Activated CD4-positive, alpha-beta T cell treated with anti-CD3 and anti-CD28 coated beads, Interleukin-2, amount 50 U/mL, for 16 hours (primary cell): ENCODE data around the gene FGD4.

Experiments used
- DNase-seq: peaks from one replicate; pipeline ENCODE4 v3.0.0-alpha.2; 2020

The FGD4 gene

DNA sequence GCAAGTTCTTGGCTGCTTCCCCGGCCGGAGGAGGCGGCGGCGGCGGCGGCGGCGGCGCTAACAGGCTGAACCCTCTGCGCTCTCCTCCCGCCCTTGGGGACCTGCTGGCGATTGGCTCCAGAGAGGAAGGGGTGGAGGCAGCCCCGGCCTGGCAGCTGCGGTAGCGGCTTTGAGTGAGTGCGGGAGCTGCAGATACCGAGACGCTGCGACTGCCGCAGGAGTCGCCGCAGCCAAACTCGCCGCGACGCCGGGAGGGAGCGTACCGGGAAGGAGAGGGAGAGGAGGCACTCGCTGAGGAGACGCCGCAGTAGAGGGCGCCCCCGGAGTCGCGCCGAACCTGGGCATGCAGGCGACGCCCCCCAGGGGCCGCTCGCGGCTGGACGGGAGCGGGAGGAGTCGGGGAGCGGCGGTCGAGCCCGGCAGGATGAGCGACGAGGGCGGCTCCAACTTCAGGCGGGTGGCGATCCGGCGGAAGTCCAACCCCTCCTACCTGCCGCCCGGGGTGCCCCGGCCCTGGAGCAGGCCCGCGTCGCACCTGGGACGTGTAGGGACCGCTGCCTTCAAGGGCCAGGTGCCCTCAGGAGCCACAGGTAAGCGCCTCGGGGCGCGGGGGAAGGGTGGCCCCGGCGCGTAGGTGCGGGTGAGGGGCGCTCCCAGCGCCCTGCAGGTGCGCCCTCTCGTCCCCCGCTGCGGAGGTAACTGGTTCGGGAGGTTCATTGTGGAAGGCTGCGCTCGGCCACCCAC lies at the start of gene FGD4:
FGD4 (plus strand) TSS at position 189 of the 744 bp plus-strand sequence.
- DNase-seq, result peak; percentile 57

DNA sequence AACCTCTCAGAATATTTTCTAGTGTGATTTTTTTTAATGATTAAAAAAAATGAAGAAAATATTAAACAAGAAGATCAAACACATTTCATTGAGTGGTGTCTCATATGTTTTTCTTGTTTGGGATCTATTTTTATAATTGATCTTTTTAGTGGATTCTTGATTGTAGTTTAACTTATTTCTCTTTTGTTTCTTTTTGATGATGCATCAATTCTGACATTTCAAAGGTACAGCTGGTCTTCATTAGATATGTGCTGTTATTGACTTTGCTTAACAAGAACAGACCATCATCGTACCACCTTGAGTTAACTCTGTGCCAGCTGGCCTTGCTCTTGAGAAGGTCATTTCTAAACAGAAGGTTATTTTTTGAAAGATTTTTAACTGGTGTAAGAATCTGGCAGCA lies 45.8 kb upstream of the FGD4 start:
- no peak for DNase-seq

DNA sequence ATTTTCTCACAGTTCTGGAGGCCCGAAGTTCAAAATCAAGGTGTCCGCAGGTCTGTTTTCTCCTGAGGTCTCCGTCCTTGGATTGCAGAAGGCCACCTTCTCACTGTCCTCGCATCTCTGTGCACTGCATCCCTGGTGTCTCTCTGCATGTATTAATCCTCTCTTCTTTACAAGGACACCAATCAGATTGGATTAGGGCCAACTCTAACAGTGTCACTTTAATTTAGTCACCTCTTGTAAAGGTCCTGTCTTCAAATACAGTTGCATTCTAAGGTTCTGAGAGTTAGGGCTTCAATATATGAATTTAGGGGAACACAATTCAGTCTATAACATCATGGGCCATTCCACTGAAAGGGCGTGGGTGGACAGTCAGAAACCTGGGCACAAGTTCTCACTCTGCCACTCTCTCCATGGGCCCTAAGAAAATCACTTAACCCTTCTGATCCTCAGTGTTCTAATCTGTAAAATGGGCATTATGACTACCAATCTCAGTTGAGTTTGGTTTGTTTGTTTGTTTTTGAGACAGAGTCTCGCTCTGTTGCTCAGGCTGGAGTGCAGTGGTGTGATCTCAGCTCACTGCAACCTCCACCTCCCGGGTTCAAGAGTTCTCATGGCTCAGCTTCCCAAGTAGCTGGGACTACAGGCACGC lies 41.6 kb upstream of the FGD4 start:
- DNase-seq, result no peak

DNA sequence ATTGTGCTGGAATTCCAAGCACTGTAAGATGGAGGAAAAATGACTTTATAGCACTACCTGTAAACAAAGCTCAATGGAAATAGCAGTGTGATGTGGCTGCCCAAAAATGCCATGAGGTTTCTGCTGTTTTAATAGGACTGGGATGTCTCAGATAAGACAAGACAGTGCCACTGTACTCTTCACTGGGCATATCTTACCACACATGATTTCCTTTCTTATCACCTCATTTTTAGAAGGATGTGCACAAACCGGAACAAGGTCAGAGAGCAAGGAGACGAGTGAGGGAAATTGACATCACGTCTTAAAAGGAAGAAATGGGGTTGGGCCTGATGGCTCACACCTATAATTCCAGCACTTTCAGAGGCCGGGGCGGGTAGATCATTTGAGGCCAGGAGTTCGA lies 38.4 kb upstream of the FGD4 start:
- no peak for DNase-seq

DNA sequence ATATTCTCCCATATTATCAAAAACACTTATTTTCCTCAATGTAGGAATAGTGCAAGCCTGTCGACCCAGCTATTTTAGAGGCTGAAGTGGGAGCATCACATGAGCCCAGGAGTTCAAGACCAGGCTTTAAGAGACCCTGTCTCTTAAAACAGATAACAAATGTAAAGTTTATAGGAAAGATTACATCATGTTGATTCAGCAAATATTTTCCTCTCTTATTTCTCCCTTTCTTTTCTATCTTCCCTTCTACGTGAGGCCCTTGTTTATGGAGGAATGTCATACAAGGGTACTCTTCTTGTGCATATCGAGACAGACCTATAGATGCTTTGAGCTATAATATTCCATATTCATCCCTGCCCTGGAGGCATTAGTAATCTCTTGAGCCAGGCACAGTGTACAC lies 36.5 kb upstream of the FGD4 start:
- no peak for DNase-seq

DNA sequence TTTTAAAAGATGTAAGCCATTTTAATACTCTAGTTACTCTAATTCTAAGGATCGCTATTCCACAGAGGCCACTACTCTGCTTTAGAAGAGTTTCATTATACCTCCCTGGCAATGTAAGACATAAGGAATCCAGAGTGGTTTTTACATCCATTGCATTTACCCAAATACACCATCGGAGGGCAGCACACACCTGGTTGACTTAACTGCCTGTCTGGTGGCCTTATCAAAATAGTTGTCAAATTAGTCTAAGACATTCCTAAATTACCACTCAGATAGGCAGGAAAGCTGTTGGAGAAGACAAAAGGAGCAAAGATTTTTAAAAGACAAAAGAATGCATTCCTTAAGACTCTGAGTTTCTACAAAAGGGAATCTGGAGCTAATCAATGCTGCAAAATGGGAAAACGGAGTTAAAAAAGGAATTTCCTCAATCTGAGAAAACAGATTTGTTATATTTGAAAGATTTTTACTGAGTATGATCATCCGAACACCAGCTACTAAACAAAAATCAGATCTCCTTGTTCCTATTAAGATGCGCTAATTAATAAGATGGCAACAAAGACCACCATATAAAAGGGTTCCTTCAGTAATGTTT lies 33.8 kb upstream of the FGD4 start:
- peak; percentile 56 for DNase-seq

DNA sequence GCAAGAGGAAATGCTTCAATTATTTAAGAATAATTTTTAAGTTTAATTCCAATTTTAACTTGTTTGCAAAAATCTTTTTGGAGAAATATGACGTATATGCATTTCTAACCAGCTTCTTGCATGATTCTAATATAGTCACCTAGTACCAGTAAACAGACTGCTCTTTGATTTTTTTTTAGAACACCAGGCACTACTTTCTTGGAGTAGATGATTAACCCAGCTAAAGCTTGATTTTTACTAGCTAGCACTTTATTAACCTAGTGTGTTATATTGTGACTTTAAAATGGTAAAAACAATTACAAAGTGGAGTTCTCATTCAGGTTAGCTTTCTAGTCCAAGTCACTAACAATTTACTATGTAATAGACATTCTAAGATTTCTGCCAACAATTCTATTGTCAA lies 32.6 kb upstream of the FGD4 start:
- DNase-seq, result no peak

DNA sequence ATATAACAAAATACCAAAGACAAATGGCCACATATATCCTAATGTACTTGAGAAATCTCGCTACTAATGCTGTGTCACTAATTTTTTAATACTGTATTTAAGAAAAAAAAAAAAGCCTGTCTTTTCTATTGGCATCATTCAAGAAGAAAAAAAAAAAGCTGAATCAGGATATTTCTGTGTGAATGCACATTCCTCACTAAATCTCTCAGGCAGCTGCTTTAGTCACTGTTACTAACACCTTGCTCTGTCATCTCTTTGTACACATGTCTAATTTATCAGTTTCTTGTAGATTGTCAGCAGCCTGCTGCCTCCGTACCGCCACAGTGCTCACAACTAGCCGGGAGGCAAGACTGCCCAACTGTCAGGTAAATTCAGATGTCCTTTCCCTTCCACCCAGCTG lies 32.0 kb upstream of the FGD4 start:
- DNase-seq, result no peak

DNA sequence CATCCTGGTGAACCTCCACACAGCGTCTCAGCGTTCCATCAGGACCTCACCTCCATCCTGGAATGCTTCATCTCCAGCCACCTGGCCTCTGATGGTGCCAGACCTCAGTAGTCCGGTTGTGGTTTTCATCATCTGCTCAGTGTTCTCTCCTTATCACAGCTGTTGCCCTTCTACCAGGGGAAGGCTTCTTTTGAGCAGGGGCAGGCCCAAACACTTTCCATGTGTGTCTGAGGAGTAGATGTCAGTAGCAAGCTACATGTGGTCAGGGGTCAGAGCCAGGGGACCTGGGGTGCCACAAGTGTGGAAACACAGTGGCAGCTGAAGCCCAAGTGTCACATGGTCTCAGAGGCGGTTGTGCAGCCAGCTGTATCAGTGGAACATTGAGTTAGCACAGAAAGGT lies 30.2 kb upstream of the FGD4 start:
- DNase-seq, result no peak

DNA sequence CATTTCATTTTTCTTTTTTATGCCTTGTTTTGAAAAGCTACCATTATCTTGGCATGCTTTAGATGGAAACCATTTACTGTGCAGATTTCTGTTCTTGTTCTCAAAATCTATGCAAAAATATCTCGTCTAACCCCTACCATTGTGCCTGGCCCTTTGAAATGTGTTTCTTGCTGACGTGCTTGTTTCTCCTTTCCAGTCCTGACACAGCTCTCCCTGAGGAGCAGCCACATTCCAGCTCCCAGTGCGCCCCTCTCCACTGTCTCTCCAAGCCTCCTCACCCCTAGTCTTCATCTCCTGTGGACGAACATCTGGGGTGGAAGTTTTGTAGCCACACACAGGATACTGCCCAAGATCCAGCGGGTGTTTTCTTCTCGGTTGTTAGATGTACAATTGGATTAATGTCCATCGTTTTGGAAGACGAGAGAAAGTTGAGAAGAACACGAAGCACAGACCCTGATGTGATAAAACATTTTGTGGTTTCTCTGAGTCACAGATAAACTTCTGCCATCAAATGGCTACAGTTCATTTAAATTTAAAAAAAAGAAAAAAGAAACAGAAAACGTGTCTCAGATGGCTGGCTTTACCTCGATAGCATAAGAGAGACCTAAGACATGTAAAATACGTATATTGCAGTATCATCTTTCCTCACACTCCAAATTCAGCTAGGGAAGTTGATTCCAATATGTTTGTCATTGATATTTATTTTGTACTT lies 21.9 kb upstream of the FGD4 start:
- DNase-seq, result no peak

DNA sequence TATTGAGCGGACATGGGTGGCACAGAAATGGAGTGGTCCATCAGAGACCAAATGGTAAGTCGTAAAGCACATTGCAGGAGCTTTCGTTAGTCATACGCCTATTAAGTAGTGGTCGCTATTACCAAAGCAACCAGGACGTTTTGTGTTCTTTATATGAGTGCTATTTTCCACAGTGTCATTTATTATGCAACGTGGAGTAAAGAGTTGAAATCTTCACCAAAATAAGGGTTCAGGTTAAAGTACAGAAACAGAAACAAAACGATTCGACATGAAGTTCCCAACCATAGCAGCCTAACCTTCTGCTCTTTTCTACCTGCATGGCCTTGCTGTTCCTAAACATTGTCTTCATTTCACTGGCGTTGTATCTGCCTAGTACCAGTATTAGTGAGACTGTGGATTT lies 20.1 kb upstream of the FGD4 start:
- DNase-seq, result no peak

DNA sequence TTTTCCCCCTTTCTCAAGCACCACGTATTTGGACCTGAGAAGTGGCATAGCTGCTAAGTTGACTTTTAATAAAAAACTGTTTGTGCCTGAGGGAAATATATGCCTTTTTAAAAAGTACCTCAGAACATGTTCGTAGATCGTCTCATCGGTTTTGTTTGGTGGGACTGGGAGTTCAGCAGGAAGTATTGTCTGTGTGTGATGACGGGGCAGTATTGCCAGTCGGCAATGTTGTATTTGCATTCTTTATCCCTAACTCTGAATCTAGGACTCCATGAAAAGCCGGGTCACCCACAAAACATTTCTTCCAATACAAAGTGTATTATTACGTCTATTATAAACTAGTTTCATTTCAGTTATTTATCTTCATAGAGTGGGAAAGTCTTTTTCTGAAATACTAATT lies 19.7 kb upstream of the FGD4 start:
- DNase-seq, result no peak

DNA sequence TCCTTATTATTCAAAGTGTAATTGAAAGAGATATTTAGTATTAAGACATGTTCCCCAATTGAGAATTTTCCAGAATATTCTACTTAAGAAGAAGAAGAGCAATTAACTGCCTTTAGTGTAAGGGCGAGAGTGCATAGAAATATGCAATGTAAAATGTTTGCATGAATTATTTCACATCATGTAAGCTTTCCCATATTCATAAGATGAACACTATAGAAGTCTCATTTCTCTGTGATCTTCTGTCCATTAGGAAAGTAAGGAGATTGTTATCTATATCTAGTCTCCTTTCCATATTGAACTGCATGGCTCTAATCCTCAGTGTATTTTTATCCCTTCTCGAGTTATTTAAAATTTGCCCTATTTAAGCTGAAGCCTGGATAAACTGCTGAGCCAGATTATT lies 17.1 kb upstream of the FGD4 start:
- no peak for DNase-seq

DNA sequence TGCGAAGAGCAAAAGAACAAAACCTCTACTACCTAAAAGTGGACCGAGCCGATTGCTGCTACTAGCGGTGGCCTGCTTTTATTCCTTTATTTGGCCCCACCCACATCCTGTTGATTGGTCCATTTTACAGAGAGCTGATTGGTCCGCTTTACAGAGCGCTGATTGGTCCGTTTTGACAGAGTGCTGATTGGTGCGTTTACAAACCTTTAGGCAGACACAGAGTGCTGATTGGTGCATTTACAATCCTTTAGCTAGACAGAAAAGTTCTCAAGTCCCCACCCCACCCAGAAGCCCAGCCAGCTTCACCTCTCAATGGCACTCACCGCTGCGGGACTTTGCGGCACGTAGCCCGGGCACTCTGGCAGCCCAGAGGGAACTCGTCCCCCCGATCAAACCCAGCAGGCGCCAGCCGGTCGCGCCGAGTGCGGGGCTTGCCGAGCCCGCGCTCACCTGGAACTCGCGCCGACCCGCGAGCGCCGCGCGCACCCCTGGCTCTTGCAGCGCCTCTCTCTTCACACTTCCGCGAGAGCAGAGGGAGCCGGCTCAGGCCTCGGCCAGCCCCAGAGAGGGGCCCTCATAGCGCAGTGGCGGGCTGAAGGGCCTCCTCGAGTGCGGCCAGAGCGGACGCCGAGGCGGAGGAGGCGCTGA lies 8.7 kb upstream of the FGD4 start:
- DNase-seq, result peak; percentile 27

DNA sequence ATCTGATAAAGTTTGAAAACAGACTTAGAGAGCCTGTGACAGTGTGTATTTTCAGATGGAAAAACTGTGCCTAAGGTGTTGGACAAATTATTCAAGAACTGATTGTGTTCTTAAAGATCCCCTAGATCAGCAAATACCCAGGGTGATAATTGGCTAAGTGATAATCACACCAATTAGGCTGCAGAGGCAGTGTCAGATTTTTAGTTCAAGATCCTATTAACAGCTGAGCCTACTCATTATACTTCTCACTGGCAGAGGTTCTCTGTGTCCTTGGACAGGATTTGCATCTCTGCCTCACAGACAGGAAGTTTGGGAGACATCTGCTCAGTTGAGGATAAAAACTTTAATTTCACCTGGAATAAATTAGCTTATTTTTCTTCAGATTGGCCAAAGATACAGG lies 4.3 kb upstream of the FGD4 start:
- DNase-seq, result no peak

DNA sequence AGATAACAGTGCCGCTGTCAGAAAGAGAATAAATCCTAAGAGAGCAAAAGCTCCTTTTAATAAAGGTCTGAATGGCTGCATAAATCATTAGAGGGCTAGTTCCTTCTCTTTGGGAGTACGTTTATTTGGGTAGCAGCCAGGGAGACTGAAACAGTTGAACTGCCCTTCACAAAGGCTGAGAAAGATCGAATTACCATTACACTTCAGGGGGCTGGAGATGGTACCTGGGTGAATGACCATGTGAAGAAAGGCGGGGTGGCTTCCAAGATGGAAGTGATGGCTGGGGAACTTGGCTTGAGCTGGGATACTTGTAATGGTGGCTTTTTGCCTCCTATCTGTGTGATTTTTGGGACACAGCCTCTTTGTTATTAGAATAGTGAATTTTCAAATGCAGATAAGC lies 1.7 kb upstream of the FGD4 start:
- DNase-seq, result no peak

DNA sequence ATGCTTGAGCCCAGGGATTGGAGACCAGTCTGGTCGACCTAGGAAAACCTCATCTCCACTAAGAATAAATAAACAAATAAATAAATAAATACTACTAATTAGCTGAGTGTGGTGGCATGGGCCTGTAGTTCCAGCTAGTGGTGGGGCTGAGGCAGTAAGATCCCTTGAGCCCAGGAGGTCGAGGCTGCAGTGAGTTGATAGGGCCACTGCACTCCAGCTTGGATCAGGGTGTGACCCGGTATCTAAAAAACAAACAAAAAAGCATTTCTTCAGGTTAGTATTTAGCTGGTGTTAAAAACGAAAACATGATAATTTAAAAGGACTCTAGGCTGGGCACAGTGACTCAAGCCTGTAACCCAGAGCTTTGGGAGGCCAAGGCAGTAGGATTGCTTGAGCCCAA lies 1.2 kb upstream of the FGD4 start:
- no peak for DNase-seq

DNA sequence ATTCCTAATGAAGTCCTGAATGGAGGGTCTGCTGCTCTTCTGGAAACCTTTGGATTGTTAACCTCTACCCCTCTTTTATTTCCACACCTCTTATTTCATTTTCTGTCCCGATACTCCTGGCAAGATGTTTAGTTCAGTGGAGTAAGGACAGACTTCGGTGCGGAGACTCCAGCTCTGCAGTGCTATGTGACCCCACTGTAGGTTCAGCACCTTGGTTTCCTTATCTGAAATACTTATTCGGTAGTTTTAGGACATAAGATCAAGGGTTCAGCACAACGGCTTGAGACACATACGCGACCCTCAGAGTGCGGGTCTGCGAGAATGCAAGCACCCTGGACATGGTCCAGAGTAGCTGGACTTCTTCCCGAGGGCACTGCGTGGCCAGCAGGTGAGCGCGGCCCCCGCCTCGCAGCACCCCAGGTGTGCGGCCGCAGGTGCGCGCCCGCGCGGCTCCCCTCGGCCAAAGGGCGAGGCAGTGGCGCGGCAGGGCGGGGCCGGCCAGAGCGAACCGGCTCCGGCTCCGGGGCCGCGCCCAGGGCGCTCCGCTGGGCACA lies 465 bp upstream of the FGD4 start:
- DNase-seq, result no peak

DNA sequence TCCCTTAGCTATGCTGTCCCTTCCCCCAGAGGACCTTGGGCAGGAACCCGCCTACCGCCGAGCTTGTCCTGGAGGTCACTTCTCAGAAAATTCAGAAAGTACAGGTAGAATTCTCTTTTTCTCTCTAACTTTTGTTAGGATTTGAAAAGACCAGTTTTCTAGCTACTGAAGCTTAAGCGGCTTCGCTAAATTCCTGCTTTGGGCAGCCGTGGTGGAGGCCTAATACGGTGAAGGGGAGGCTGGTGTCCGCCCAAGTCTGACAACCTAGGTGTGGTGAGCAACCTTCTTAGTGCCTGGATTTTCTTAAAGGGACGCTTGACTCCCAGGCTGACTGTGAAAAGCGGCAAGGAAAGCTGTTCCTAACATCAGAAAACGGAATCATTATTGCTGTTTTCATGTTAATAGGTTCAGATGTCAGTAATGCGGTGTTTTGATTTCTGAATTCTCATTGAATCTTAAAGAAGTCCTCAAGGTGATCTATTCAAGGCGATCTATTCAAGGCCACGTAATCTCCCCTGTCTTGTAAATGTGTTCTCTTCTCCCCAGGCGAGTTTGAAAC lies 835 bp downstream of the FGD4 start:
- DNase-seq, result no peak

DNA sequence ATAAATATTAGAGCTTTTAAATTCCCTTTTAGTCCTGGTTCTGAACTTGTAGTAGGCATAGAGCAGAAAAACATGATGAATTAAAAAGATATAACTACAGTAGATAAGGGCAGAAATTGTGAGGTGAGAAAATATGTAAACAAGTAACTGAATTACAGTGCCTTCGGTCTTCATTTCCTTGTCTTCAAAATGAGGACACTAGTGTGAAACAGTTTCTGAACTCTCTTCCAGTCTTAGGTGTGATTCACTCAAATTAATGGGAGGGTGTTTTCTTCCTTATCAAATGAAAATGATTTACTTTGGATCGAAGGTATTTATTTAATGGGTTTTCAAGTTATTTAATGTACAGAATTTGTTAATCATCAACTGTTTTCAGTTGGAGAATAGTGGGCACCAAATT lies 1.5 kb downstream of the FGD4 start:
- DNase-seq, result no peak

DNA sequence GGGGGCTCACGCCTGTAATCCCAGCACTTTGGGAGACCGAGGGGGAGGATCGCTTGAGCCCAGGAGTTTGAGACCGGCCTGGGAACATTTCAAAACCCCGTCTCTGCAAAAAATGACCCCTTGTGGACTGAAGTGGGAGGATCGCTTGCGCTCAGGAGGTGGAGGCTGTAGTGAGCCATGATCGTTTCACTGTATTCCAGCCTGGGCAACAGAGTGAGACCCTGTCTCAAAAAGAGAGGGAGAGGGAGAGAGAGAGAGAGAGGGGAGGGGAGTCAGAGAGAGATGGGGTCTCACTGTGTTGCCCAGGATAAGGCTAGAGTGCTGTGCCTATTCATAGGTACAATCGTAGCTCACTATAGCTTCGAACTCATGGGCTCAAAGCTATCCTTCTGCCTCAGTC lies 2.8 kb downstream of the FGD4 start:
- no peak for DNase-seq

DNA sequence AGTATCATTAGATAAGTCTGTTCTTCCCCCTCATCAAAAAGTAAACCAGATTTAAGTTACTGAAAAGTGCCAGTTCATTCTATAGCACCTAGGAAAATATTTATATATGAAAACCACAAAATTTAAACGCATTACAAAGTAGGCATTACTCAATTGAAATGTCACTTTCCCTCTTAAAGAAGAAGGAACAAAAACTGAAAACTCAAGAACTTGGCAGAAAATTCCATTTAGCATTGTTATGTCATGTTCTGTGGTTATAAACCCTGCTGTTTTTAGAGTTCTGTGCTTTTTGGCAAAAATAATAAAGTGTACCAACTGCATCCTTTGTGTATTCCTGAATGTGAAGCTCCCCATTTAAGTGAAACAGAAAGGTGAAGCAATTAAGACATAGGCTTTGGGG lies 3.6 kb downstream of the FGD4 start:
- DNase-seq, result no peak

DNA sequence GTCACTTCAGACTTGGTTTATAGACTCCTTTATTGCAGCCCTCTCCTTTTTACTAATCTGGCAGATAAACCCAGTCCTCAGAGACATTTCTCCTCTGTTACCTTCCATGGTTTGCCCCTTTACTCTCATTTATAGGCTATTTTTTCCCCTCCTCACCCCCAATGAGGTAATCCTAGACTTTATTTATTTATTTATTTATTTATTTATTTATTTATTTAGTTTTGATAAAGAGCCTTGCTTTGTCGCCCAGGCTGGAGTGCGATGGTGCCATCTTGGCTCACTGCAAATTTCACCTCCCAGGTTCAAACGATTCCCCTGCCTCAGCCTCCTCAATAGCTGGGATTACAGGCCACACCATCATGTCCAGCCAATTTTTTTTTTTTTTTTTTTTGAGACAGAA lies 8.4 kb downstream of the FGD4 start:
- no peak for DNase-seq
